GM19023 (cell line): ENCODE results near the gene EDEM2.
"Not testable (repeated sequence)": the region's sequence is repeated elsewhere in the genome, so short reads cannot be mapped to it uniquely, and the experiment has no call there.

Experiments used
- ATAC-seq: cut with Tn5 transposase; IDR thresholded peaks from one replicate; pipeline ENCODE4 v1.9.1; 2021; ENCODE audit warnings: mild to moderate bottlenecking, moderate library complexity; ENCODE audit not compliant: unreplicated experiment

Gene EDEM2

GRCh38 chr20:35129647-35130069 is 17.5 kb downstream of the EDEM2 start:
- no peak for ATAC-seq

DNA sequence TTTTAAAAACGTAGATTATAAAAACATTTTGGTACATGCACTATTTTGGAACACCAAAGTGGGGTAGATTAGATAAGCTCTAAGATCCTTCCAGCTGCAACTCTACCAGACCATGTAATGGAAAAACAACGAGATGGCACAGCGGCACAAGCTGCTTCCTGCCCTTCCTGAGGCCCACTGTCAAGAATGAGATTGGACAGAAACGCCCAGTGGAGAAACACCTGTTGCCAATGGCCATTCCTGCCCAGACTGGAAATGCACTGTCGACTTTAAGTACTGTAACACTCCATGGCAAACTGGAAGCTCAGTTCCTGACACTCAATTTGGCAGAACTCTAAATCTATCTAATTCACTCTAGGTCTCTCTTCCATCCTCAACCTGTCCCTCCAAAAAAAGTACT is 21.4 kb downstream of the EDEM2 start:
- no peak for ATAC-seq

GRCh38 chr20:35122756-35123405 is 24.3 kb downstream of the EDEM2 start:
- ATAC-seq = no peak

DNA sequence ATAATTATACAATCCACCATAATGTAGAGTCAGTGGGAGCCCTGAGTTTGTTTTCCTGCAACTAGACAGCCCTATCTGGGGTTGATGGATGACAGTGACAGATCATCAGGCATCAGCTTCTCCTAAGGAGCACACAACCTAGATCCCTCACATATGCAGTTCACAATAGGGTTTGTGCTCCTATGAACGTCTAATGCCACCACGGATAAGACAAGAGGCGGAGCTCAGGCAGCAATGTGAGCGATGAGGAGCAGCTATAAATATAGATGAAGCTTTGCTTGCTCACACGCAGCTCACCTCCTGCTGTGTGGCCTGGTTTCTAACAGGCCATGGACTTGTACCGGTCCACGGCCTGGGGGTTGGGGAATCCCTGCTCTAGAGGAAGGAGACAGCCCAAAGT is 25.9 kb downstream of the EDEM2 start:
- ATAC-seq = no peak

DNA sequence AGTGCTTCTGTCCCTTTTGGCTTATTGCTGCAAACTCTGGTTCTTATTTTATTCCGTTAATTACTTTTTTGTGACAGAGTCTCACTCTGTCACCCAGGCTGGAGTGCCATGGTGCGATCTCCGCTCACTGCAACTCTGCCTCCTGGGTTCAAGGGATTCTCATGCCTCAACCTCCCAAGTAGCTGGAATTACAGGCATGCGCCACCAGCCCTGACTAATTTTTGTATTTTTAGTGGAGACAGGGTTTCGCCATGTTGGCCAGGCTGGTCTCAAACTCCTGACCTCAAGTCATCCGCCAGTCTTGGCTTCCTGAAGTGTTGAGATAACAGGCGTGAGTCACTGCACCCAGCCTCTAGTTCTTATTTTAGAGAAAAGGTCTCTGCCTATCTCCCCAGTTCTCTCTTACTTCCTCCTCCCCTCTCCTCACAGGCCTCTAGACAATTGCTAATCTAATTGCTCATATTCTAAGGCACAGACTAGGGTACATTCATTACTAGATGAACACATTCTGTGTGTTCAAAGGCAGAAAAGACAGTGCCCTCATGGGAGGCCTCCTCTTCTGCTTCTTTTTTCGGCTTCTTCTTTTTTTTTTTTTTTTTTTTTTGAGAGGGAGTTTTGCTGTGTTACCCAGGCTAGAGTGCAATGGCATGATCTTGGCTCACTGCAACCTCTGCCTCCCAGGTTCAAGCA is 27.0 kb downstream of the EDEM2 start:
- no peak for ATAC-seq

- ATAC-seq = no peak
Measured at GRCh38 chr20:35117629-35118028, 29.5 kb downstream of the EDEM2 start.

DNA sequence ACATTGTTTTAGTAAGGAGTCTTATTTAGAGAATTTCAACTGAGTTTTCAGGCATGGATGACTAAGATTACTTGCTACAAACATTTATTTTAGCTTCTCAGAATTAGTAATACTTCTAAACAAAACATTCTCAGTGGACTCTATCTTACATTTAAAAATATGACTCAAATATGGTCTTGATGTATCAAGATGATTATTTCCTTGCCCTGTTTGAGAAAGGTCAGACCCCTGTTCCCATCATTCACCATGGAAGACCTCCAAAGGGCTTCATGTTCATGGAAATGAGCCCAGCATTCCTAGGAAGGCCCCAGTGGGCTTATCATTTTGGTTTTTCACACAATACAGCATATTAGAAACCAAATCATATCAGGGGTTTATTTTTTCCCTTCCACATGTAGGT is 29.9 kb downstream of the EDEM2 start:
- no peak for ATAC-seq

DNA sequence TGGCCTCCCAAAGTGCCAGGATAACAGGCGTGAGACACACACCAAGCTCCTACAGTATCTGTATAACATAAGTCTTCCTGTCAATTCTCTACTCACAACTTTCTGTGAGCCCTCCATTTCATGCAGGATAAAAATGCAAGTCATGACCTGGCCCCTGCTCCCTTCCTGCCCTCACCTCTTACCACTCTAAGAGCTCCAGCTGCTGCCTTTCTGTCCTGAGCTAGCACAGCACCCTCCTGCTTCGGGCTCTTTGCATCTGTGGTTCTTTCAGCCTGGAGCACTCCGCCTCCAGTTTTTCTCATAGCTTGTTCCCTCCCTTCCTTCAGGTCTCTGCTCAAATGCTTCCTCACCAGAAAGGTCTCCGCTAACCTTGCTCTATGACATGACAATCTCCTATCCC is 30.9 kb downstream of the EDEM2 start:
- no peak for ATAC-seq

DNA sequence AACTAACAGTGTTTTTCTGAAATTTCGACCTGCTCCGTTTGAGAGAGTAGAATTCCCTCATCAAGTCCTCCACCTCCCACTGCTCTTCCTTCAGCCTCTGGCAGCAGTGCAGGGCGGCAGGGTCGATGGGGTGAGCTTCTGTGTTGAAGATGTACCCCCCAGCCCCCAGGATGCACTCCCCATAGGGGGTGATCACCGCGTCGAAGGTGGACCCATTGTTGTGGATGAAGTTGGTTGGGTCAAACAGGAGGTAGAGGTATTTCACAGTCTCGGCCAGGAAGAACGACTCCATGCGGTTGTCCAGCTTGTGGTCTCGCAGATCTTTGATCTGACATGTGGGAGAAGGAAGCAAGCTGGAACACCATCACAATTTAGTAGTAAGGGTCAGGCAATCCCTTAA is 31.5 kb downstream of the EDEM2 start:
- no peak for ATAC-seq

DNA sequence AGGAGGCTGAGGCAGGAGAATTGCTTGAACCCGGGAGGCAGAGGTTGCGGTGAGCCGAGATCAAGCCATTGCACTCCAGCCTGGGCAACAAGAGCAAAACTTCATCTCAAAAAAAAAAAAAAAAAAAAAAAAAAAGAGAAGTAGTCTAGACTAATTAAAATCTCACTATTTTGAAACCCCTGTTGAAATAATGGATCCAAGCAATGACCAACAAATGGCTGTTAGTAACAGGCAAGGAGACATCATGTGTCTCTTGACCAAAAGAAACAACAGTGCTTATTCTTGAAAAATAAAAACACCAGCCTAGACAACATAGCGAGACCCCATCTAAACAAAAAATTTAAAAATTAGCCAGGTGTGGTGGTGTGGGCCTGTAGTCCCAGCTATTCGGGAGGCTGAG is 34.9 kb downstream of the EDEM2 start:
- ATAC-seq = not testable (repeated sequence)

DNA sequence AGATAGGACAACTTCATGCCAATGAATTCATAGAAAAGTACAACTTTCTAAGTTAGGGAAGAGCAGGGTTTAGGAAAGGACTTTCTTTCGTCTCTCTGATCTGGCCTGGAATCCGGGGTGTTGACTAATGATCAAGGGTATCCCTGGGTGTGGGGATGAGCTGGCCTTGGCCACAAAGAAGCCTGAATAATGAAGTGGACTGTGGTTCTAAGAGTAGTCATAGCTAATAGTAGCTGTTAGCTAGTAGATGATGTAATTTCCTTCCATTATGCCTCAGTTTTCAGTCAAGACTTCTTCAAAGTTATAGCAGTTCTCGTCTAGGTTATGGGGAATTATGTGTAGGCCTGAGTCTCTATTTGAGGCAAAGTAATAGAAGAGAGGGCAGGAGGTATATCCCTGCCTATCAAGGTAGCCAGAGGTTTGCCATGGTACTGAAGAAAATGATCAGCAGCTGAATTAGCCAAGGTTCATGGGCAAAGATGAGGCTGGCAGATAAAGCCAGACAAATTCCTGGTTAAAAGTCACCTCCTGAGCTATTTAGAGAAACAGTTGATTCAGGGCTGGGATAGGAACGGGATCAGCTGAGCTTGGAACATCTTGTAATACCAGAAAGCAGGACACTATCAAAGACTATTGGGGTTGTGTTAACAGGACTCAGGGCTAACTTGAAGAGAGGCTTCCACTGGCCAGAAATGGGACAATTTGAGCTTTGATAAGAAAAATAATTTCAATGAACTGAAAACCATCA is 35.8 kb downstream of the EDEM2 start:
- no peak for ATAC-seq

GRCh38 chr20:35108921-35109320 is 38.2 kb downstream of the EDEM2 start:
- ATAC-seq = no peak

GRCh38 chr20:35106827-35107380 is 40.2 kb downstream of the EDEM2 start:
- no peak for ATAC-seq

DNA sequence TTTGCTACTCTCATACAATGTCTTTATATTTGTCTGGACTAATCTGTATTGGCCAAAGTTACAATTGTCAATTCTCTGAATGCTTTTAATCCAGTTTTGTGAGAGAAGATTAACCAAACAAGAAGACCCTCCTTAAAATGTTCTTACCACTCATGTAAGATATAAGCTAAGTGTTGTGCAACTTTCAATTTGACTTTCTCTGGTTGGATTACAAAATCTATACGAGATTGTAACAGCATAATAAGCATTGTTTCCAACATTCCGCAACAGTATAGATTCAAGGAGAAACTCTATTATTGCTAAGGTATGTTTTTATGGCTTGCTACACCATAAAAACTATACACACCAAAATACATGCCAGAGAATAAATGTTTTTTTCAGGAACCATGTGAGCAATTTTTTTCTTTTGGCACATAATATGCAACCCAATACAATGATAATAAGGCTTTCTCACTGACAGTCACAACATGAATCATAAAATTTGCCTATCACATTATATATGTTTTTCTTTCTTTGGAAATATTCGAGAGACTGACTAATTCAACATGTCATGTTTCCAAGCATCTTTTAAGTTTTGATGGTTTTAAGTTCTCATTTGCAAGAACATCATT is 42.3 kb downstream of the EDEM2 start:
- no peak for ATAC-seq

DNA sequence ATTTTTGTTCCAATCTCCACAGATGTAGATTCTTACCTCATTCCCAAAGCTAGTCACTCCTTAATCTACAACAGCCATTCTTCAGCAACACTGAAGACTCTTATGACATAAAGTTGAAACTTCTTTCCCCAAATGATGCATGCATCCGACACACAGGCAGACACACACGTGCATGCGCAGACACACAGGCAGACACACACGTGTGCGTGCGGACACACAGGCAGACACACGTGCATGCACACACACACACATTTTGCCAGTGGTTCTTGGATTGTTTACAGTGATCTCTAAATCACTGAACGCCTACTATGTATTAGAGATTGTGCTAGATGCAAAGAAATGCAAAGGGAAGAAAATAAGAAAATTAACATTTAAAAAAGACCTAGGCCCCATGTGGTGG is 45.5 kb downstream of the EDEM2 start:
- ATAC-seq = no peak

DNA sequence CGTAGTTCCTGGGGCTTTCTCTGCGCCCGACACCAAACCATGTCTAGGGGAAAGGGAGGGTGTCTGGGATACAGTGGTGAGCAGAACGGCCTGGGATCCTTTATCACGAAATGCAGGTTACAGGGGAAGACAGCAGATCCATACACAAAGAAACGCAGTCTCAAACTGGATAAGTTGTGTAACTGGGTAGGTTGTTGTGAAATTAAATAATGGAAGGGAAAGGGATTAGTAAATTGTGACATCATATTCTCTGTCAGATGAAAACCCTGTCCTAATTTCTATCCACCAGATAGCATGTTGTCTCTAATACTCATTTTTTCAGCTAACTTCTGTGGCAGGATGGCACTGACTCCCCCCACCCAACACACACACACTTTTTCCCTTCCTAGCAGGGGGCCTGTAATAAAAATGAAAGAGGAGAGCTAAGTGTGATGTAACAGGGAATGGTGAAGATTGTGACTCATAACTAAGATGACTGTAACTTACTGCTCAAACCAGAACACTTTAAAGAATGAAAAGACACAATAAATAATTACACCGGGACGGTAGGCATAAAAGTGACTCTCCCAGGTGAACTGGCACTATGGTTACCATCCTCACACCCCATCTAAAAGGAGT is 53.8 kb downstream of the EDEM2 start:
- no peak for ATAC-seq

DNA sequence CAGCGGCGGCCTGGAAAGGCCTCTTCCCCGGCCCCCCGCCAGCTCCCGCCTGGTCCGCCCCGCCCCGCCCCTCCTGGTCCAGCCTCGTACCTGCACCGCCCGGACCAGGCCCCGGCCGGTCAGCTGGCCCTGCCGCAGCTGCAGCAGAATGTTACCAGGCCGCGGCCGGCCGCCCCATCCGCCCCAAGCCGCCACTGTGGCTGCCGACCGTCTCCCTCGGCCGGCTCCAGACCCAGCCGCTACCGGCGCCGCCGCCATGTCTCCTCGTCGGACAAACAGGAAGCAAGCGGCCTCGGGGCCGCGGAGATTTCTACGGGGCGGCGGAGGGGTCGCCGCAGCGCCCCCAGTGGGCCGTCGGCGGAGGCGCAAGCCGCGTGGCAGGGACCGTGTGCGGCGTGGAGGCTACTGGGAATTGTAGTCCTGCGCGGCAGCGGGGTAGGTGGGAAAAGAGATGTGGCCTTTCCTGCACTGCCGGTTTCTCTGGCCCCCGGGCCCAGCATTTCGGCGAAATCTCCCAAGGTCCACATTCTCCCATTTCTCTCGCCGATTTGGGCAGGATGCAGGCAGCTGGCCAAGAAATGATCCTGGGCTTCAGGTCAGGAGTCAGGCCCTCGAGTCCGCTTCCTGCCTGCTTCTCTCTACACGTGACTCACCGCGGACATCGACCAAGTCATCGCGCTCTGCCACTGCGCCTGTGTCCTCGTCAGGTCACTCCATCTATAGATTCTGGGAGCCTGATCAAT is 54.4 kb downstream of the EDEM2 start, which contains the start of gene TRPC4AP:
Gene TRPC4AP (minus strand): TSS at position 284 of the 743 bp plus-strand sequence. CDS start 26 bp downstream, at position 258.
- peak; percentile 90 for ATAC-seq

GRCh38 chr20:35091816-35092523 is 55.2 kb downstream of the EDEM2 start:
- peak; percentile 35 for ATAC-seq
